ENCODE measurements around the gene ACVR1C. TPM values are rescaled to one million over a fixed set of nuclear protein-coding genes. Genes with fewer than 3 reads are reported as not detected.
A peak's percentile ranks its signal among the peaks of the same experiment; 100 is the strongest.
"Not testable (repeated sequence)": the region's sequence is repeated elsewhere in the genome, so short reads cannot be mapped to it uniquely, and the experiment has no call there.

The ACVR1C gene
- total RNA-seq, 2 experiments from 2014 or later: 2.0 to 2.1 TPM

DNA sequence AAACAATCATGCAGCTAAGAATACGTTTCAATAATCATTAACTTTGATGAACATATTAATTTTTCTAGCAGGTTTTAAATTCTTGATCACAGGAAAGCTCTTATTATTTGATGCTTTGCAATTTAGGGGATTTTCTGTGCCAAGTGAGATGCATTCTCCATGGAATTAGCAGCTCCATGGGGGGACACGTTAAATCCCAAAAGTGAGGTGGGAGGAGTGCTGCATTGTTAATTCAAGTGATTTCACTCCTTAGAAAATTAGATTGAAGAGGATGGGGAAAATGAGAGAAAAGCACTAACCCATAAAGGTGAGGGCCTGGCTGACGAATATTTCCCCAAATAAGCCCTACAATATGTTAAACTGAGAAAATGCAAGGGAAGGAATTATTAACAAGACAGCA, 69.2 kb downstream of the ACVR1C start:
- Mint-ChIP-seq H3K9me3 (peaks cover 11% of the 10 kb centered on the region), H3K27me3 (no peaks in the 10 kb centered on the region), H3K27ac (no peak overlapping the region), H3K36me3 (peaks cover 4% of the 10 kb centered on the region), H3K4me3 (no peak overlapping the region), H3K4me1 (peaks cover 10% of the 10 kb centered on the region)
- ATAC-seq (ENCODE audit: low read depth) (no peak), DNase-seq (no peak)
- POLR2A ChIA-PET: no interaction called here

DNA sequence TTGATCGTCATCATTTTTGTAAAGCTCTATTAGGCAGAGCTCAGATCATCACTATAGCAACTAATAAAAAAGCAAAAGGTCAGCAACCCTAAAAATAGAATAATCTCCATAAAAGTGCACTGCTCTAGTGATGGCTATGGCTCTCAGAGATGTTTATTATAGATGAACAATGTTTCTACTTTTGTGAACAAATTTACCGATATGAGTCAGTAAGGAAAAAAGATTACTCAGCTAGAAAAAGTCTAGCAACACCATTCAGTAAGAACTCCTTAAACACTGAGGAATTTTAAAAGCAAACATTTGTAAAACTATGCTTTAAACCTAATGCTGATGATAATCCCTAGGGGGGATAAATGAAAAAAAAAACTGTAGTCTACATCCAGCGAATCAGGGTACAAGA, 69.6 kb downstream of the ACVR1C start:
- Mint-ChIP-seq H3K27ac (no peak overlapping the region), H3K4me3 (no peak overlapping the region), H3K9me3 (peaks cover 9% of the 10 kb centered on the region), H3K36me3 (peaks cover 4% of the 10 kb centered on the region), H3K4me1 (peaks cover 10% of the 10 kb centered on the region), H3K27me3 (no peaks in the 10 kb centered on the region)
- DNase-seq: no peak
- POLR2A ChIA-PET: no interaction called here
- no peak for ATAC-seq (ENCODE audit: low read depth)

GRCh38 chr2:157557770-157558169, 70.9 kb downstream of the ACVR1C start:
- peak overlapping the region; percentile 68 for H3K27ac Mint-ChIP-seq
- POLR2A ChIA-PET: no interaction called here
- peaks cover 10% of the 10 kb centered on the region for H3K4me1 Mint-ChIP-seq
- peaks cover 4% of the 10 kb centered on the region for H3K36me3 Mint-ChIP-seq
- H3K9me3 Mint-ChIP-seq: peaks cover 4% of the 10 kb centered on the region
- ATAC-seq (ENCODE audit: low read depth) (no peak), DNase-seq (no peak)
- H3K27me3 Mint-ChIP-seq: no peaks in the 10 kb centered on the region
- H3K4me3 Mint-ChIP-seq: peak overlapping the region; percentile 47

- DNase-seq (no peak), ATAC-seq (ENCODE audit: low read depth) (no peak)
- H3K4me3 Mint-ChIP-seq: no peak overlapping the region
- H3K27me3 Mint-ChIP-seq: no peaks in the 10 kb centered on the region
- peaks cover 3% of the 10 kb centered on the region for H3K9me3 Mint-ChIP-seq
- H3K36me3 Mint-ChIP-seq: peaks cover 2% of the 10 kb centered on the region
- POLR2A ChIA-PET: no interaction called here
- H3K4me1 Mint-ChIP-seq: no peaks in the 10 kb centered on the region
- H3K27ac Mint-ChIP-seq: no peak overlapping the region
These were observed 88.6 kb downstream of the ACVR1C start for GRCh38 chr2:157540102-157540501.

DNA sequence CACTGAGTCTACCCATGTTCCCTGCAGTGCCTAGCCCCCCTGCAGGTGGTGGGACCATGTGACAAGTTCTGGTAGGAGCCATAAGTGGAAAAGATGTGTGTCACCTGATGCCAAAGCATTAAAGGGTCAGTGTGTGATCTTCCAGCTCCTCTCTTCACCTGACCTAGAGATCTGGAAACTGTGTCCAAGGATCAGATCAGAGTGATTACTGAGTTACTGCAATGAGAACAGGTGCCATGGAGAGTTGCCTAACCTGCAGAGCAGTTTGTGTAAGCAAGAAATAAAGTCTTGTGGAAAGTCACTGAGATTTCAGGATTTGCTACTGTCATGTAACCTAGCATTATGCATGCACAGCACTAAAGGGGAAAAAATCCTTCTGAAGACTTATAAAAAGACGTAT, 90.6 kb downstream of the ACVR1C start:
- DNase-seq (no peak), ATAC-seq (ENCODE audit: low read depth) (no peak)
- Mint-ChIP-seq H3K27me3 (no peaks in the 10 kb centered on the region), H3K4me1 (no peaks in the 10 kb centered on the region), H3K4me3 (no peak overlapping the region), H3K36me3 (peaks cover 2% of the 10 kb centered on the region), H3K27ac (no peak overlapping the region), H3K9me3 (peaks cover 3% of the 10 kb centered on the region)
- POLR2A ChIA-PET: no interaction called here

GRCh38 chr2:157536815-157537214, 91.8 kb downstream of the ACVR1C start:
- POLR2A ChIA-PET: no interaction called here
- no peak overlapping the region for H3K4me3 Mint-ChIP-seq
- no peaks in the 10 kb centered on the region for H3K27me3 Mint-ChIP-seq
- peaks cover 2% of the 10 kb centered on the region for H3K36me3 Mint-ChIP-seq
- DNase-seq (no peak), ATAC-seq (ENCODE audit: low read depth) (no peak)
- no peak overlapping the region for H3K27ac Mint-ChIP-seq
- no peaks in the 10 kb centered on the region for H3K4me1 Mint-ChIP-seq
- peaks cover 3% of the 10 kb centered on the region for H3K9me3 Mint-ChIP-seq

DNA sequence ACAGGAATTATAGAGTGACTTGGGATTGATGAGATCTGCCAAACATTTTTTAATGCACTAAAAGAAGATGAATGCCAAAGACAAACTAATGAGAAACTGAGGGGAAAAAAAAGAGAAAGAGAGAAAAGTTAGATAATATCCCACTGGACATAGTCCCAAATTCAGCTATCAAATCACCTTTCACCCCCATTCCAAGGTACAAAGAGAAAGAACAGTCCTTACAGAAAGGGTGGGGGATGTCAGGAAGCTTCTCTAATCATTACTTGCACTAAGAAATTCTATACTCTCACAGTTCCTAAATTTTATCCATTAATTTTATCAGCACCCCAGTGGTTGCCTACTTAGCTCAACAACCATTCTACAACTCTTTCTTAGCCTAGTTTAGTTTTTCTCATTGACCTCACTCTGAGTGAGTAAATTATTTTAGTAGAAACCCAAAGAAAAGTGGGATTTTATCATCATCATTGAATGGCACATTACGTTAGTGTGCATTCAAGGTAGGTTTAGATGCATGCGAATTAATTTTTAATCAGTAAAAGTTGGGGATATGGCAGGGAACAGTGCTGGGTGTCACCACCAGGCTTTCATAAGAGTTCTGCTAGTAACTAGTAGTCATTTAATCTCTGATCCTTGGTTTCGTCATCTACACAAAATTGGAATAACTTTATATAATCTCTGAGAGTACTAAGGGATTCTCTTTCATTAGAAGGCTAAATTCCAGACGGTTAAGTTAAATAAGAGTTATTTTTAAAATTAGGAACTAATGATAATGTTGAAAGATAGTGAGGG, 99.5 kb downstream of the ACVR1C start:
- POLR2A ChIA-PET: no interaction called here
- H3K27me3 Mint-ChIP-seq: peaks cover 6% of the 10 kb centered on the region
- ATAC-seq (ENCODE audit: low read depth) (no peak), DNase-seq (no peak)
- no peak overlapping the region for H3K4me3 Mint-ChIP-seq
- no peaks in the 10 kb centered on the region for H3K36me3 Mint-ChIP-seq
- H3K4me1 Mint-ChIP-seq: no peaks in the 10 kb centered on the region
- no peaks in the 10 kb centered on the region for H3K9me3 Mint-ChIP-seq
- H3K27ac Mint-ChIP-seq: no peak overlapping the region

DNA sequence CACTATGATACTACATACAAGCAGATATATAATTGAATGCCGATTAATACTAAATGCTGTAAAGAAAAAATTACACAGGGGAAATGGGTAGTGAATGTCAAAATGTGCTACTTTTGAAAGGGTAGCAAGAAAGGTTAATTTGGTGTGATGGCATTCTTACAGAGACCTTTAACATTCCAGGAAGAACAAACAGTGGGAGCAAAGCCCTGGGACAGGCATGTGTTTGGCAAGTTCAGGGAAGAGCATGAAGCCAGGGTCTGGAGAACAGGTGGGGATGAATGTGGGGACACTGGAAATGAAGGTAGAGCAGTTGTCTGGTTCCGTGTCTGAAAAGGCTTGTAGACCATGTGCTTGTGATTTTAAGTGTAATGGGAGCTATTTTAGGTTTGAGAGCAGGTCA, 102.6 kb downstream of the ACVR1C start:
- H3K9me3 Mint-ChIP-seq: no peaks in the 10 kb centered on the region
- H3K27me3 Mint-ChIP-seq: peaks cover 6% of the 10 kb centered on the region
- POLR2A ChIA-PET: no interaction called here
- H3K27ac Mint-ChIP-seq: no peak overlapping the region
- H3K4me1 Mint-ChIP-seq: no peaks in the 10 kb centered on the region
- DNase-seq: no peak
- H3K36me3 Mint-ChIP-seq: no peaks in the 10 kb centered on the region
- no peak for ATAC-seq (ENCODE audit: low read depth)
- no peak overlapping the region for H3K4me3 Mint-ChIP-seq

DNA sequence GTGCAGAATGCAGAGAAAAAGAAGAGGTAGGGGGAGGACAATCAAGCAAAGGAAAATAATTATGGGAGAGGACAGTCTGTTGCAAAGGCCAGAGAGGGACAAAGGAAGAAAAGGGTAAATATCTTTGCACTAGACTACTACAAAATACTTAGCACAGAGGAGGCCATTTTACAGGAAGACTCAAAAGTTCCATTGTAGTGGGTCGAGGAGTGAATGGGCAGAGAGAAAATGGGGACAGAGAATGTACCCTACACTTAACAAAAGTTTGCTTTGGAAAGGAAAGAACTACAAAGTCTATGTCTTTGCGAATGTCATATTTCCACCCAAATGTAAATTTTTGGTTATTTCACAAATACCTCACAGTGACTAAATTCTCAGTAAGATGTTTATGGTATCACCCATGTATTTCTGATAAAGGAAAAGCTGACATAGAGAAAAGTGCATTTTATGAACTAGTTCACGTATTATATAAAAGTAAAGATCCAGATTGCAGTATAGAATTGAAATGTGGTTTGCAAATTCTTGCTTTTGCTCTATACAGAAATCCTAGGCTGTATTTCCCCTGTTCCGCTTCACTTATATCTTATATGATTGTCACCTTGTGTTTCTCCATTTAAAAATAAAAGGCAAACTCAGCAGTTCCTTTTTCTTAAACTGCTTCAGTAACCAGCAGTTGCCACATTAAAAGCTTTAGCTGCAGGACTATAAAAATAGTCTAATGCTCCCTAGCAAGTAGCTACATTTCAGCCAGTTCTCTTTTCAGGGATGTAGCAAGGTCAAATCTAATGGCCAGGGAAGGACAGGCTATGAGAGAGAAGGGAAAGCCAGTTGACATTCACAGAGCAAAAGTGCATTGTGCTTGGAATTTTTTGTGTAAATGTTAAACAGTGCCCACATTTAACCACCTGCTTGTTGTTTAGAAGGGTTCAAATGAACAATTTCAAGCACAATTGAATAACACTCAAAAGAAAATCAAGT, 105.1 kb downstream of the ACVR1C start:
- ATAC-seq (ENCODE audit: low read depth): no peak
- H3K4me3 Mint-ChIP-seq: no peak overlapping the region
- DNase-seq: no peak
- no peaks in the 10 kb centered on the region for H3K9me3 Mint-ChIP-seq
- H3K36me3 Mint-ChIP-seq: no peaks in the 10 kb centered on the region
- peaks cover 6% of the 10 kb centered on the region for H3K27me3 Mint-ChIP-seq
- POLR2A ChIA-PET: no interaction called here
- H3K4me1 Mint-ChIP-seq: no peaks in the 10 kb centered on the region
- H3K27ac Mint-ChIP-seq: no peak overlapping the region

- H3K4me3 Mint-ChIP-seq; H3K4me1 Mint-ChIP-seq; H3K36me3 Mint-ChIP-seq; POLR2A ChIA-PET; H3K9me3 Mint-ChIP-seq; H3K27ac Mint-ChIP-seq; DNase-seq; ATAC-seq (ENCODE audit: low read depth): not testable (repeated sequence)
- peaks cover 20% of the 10 kb centered on the region for H3K27me3 Mint-ChIP-seq
These were observed 113.7 kb downstream of the ACVR1C start for GRCh38 chr2:157514966-157515365.

DNA sequence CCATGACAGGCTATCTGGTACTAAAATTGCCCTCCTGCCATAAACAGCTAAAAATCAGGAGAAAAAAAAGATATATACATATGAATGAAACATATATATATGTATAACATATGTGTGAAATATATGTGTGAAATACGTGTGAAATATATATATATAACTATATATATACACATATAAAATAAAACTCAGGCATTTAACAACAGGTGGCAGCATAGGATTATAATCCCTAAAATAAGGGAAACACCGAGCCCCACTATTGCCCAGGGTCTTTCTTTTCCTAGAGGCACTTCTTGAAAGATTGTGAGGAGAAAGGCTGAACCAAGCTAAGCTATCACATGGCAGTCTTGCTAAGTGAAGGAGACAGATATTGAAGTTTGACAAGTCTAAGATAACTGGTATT, 118.9 kb downstream of the ACVR1C start:
- H3K36me3 Mint-ChIP-seq: peaks cover 6% of the 10 kb centered on the region
- H3K27me3 Mint-ChIP-seq: peaks cover 33% of the 10 kb centered on the region
- no peak overlapping the region for H3K27ac Mint-ChIP-seq
- peaks cover 6% of the 10 kb centered on the region for H3K4me1 Mint-ChIP-seq
- POLR2A ChIA-PET: no interaction called here
- H3K9me3 Mint-ChIP-seq: peaks cover 2% of the 10 kb centered on the region
- no peak for ATAC-seq (ENCODE audit: low read depth)
- H3K4me3 Mint-ChIP-seq: no peak overlapping the region
- DNase-seq: no peak

GRCh38 chr2:157508676-157509075, 120.0 kb downstream of the ACVR1C start:
- peaks cover 6% of the 10 kb centered on the region for H3K36me3 Mint-ChIP-seq
- peaks cover 6% of the 10 kb centered on the region for H3K4me1 Mint-ChIP-seq
- H3K27ac Mint-ChIP-seq: no peak overlapping the region
- DNase-seq: no peak
- ATAC-seq (ENCODE audit: low read depth): no peak
- H3K4me3 Mint-ChIP-seq: no peak overlapping the region
- POLR2A ChIA-PET: no interaction called here
- H3K9me3 Mint-ChIP-seq: peaks cover 4% of the 10 kb centered on the region
- peaks cover 28% of the 10 kb centered on the region for H3K27me3 Mint-ChIP-seq

DNA sequence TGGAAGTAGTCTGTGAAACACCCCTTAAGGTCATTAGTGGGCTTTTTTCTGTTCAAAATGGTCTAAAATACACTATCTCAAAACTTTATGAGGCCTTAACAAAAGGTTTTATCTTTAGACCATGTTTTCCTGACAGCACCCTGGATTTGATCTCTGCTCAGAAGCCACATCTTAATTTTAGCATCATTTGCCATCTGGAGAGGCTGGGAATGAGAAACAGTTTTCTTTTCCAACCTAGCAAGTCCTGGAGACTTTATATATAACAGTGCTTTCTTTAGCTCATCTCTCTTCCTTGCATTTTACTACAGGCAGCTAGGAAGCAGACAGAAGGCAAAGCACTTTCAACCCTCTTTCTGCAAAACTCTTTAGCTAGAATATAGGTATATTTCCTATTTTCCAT, 122.1 kb downstream of the ACVR1C start:
- POLR2A ChIA-PET: no interaction called here
- Mint-ChIP-seq H3K4me1 (peaks cover 7% of the 10 kb centered on the region), H3K27me3 (peaks cover 23% of the 10 kb centered on the region), H3K9me3 (peaks cover 4% of the 10 kb centered on the region), H3K27ac (no peak overlapping the region), H3K36me3 (peaks cover 6% of the 10 kb centered on the region), H3K4me3 (no peak overlapping the region)
- DNase-seq (no peak), ATAC-seq (ENCODE audit: low read depth) (no peak)

DNA sequence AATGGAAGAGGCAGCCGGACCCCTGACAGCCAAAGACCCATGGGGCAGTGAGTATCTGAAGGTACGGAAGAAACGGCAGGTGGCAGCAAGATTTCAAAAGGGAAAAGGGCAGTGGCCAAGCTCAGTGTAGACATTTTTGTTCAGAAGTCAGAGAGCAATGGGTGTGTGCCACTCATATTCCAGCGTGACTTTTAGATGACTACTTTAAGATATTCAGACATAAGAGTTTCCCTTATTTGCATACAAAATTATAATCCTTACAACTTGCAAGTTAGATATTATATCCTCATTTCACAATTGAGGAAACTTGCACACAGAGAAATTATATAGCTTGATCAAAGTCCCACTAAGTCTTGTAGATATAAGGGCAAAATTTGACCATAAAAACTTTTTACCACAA, 124.0 kb downstream of the ACVR1C start:
- Mint-ChIP-seq H3K4me1 (peaks cover 16% of the 10 kb centered on the region), H3K9me3 (peaks cover 4% of the 10 kb centered on the region), H3K27me3 (peaks cover 12% of the 10 kb centered on the region), H3K36me3 (peaks cover 6% of the 10 kb centered on the region), H3K27ac (no peak overlapping the region), H3K4me3 (no peak overlapping the region)
- DNase-seq (no peak), ATAC-seq (ENCODE audit: low read depth) (no peak)
- POLR2A ChIA-PET: no interaction called here
